ENCODE data around the gene SLBP.

SLBP gene

GRCh38 chr4:1725521-1725920, 13.4 kb upstream of the SLBP start:
- no peak for DNase-seq

- DNase-seq = no peak
Measured at GRCh38 chr4:1723131-1723801, 11.1 kb upstream of the SLBP start.

GRCh38 chr4:1722551-1723118, 10.5 kb upstream of the SLBP start:
- DNase-seq = no peak

- no peak for DNase-seq
Measured at GRCh38 chr4:1721666-1722550, 9.8 kb upstream of the SLBP start.

- DNase-seq = peak; percentile 98
Measured at GRCh38 chr4:1721003-1721665, 9.0 kb upstream of the SLBP start, which contains the start of the genes TACC3 and TMEM129. Gene TACC3, plus strand, starts transcription at chr4:1721521. Its CDS starts 1,901 bp downstream, at chr4:1723422. Gene TMEM129, minus strand, starts transcription at chr4:1721323. Its CDS starts 486 bp downstream, at chr4:1720837.

DNA sequence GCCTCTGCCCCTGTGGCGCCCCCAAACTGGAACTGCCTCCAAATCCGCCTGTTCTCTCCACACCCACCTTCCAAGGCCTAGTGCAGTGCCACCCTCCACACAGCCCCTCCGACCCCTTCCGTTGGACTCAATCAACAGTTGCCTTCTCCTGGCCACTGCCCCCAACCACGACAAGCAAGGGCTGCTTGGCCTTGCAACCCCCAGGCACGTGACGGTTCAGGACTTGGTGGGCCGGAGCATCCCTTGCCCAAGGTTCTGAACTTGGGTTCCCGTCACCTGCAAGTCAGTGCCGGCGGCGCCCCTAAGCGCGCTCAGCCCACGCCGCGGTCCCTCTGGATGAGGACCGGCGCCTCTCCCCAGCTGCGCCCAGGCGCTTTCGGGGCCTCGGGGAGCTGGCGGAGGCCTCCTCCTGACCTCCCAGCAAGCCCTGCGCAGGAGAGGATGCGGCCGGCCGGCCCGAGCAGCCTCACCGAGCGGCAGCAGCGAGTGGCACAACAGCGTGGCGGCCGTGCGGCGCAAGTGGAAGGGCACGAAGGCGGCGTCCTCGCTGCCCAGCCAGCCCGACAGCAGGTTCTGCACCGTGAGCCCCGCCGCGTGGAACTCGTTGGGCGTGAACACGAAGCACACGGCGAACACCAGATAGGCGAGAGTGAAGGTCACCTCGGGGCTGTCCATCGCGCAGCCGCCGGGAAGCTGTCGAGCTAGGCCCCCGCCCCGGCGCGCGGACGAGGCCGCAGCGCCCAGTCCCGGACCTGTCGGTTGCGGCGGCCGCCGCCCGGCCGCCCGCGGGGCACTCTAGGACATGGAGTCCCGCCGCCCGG, 8.3 kb upstream of the SLBP start:
- DNase-seq = no peak

- no peak for DNase-seq
Measured at GRCh38 chr4:1718095-1718850, 6.2 kb upstream of the SLBP start.

GRCh38 chr4:1717129-1718094, 5.3 kb upstream of the SLBP start:
- no peak for DNase-seq

DNA sequence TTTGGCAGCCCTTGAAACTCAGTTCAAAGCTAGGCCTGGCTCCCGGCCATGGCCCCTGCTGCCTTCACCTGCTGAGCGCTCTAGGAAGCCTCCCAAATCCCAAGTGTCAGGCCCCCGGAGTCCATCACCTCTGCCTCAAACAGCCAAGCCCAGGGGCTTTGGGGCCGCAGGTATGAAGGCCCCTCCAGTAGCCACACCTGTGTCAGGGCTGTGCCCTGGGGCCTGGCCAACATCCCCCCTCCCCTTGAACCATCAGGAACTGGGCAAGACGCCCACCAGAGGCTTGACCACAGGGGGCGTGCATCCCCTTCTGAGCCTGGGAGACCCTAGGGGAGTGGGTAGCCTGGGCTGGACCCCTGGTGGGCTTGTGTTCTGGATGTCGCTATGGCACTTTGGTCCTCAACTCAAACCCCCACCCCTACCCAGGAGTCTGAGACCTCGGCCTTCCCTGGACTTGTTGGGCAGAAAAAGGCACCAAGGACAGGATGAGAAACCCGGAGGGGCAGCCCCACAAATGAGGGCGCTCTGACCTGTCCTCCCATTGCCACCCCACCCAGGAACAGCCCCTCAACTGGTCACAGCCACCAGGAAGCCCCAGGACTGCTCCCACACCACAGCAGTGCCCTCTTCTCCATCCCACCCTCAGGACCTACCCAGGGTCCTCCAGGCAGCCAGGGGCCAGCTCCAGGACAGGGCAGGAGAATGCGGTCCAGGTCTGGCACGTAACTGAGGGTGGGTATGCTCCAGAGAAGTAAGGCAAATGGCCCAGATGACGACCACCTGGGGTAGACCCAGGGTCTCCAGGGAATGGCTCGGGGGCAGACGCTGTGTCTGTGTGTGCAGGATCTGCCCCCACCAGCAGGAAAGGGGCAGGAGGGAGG, 4.2 kb upstream of the SLBP start:
- no peak for DNase-seq

DNA sequence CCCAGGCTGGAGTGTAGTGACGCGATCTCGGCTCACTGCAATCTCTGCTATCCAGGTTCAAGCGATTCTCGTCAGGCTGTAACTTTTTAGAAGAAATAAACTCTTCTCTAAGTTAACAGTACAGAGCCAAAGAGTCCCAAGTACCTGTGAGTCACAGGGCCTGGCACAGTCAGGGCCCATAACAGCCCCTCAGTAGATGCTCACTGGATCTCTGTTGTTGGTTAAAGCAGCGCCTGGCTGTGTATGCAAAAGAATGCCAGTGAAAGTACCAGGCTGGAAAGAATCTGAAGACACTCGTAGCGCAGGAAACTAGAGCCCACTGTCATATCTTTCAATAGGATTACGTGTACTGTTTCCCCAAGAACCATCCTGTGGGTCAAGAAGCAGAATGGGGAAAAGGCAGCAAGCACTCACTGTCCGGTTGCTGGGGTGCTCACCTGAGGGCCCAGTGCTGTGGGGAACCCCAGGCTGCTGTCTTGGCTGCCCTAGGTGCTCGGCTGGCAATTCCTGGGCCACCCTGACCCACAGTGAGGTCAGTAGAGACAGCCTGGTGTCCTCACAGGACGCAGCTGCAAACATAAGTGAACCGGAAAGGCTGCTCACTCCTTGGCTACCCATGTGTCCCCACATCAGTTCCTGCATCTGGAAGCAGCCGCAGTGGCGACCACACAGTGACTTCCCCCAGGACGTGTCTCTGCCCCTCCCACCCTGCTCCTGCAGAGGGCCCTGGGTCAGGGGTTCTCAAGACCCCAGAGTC, 3.1 kb upstream of the SLBP start:
- no peak for DNase-seq

- DNase-seq = no peak
Measured at GRCh38 chr4:1714303-1715001, 2.3 kb upstream of the SLBP start.

DNA sequence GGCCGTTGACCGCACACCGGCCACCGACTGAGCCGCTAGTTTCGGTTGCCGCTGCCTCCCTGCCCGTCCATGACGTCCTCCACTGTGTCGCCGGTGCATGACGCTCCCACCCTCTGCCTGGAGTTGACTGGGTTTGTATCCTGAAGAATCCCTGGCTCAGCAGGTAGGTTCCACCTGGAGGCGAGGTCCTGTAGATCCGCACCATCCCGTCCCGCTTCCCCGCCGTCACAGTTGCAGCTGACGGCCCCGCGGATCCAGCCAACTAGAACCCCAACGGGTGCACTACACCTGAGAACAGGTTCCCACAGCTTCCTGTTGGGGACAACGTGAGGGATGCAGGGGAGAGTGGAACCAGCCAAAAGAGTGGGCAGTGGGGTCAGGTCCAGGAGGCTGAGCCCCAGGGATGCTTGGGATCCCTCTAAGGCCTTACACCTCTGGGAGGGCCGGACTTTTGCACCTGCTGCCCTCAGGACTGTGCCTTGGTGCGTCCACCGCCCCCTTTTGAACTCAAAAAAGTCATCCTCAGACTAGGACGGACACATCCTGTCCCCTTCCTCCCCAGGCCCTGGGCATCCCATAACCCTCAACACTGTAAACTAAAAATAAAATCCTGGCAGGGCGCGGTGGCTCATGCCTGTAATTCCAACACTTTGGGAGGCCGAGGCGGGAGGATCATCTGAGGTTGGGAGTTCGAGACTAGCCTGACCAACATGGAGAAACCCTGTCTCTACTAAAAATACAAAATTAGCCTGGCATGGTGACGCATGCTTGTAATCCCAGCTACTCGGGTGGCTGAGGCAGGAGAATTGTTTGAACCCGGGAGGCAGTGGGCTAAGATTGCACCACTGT, 1.1 kb upstream of the SLBP start:
- no peak for DNase-seq

DNA sequence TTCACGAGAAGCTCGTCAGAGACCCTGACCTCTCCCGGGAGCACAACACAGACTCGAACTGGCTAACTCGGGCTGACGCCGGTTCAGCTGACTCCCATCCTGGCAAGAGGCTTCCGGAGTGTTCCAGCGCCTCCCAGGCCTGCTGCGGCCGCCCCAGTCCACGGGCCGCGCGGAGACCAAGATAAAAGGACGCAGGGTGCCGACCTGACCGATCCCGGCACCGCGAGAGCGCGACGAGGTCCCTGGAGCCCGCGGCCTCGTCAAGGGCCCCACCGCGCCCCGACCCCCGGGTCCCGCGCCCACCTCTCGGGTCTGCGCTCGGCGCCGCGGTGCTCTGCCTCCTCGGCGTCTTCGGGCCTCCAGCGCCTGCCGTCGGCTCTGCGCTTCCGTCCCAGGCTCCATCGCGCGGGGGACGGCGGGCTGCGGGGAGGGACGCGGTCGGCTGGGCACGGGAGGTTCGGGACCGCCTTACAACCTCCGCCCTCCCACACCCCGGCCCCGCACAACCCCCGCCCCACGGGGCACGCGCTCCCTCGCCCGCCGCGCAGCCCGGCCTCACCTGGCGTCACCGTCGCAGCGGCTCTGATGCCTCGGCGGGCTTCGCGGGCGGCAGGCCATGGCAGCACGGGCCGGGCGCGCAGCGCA, 426 bp downstream of the SLBP start:
- DNase-seq = peak; percentile 59

- DNase-seq = no peak
Measured at GRCh38 chr4:1711055-1711570, 1.0 kb downstream of the SLBP start.

DNA sequence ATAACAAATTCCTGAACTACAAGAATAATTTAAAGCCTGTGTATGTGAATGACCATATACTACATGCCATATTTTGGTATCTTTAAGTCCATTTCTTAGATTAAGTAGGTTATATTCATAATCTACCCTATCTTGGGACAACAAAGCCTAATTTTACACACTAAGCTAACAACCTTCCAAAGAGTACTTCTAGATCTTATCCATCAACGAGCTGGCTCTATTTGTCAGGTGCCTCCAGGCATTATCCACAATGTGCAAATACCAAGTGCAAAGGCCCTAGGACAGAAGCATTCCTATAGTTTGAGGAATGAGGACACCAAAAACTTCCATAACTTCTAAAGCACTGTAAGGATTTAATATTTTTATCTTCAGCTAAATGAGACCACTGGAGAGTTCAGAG, 3.5 kb downstream of the SLBP start:
- DNase-seq = no peak

GRCh38 chr4:1706358-1706757, 5.8 kb downstream of the SLBP start:
- DNase-seq = no peak
